Measurements from ENCODE around the gene GMDS.

The GMDS gene

DNA sequence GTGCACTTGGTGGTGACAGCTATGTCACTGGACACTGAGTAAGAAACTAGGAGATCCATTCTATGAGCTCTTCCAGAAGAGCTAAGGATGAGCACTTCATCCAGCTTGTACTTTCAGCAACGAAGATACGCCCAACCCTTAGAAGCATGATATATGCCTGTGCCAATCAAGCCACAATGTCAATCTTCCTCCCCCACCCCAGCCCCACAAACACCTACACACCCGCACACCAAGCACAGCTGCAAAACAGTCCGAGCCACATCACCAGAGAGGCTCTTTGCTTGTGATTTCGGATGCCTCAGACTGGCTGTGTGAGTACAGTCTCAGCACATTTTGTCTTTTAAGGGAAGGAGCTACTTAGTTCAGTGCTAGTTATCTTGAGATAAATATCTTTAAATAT lies 375.2 kb downstream of the GMDS start:
- DNase-seq (ENCODE audit: low spot score) = no peak
- TF ChIP-seq, protein P1, sequence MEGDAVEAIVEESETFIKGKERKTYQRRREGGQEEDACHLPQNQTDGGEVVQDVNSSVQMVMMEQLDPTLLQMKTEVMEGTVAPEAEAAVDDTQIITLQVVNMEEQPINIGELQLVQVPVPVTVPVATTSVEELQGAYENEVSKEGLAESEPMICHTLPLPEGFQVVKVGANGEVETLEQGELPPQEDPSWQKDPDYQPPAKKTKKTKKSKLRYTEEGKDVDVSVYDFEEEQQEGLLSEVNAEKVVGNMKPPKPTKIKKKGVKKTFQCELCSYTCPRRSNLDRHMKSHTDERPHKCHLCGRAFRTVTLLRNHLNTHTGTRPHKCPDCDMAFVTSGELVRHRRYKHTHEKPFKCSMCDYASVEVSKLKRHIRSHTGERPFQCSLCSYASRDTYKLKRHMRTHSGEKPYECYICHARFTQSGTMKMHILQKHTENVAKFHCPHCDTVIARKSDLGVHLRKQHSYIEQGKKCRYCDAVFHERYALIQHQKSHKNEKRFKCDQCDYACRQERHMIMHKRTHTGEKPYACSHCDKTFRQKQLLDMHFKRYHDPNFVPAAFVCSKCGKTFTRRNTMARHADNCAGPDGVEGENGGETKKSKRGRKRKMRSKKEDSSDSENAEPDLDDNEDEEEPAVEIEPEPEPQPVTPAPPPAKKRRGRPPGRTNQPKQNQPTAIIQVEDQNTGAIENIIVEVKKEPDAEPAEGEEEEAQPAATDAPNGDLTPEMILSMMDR (IDR thresholded peaks at IDR 0.05; ENCODE audit: extremely low read depth, missing control alignments) = no peak

DNA sequence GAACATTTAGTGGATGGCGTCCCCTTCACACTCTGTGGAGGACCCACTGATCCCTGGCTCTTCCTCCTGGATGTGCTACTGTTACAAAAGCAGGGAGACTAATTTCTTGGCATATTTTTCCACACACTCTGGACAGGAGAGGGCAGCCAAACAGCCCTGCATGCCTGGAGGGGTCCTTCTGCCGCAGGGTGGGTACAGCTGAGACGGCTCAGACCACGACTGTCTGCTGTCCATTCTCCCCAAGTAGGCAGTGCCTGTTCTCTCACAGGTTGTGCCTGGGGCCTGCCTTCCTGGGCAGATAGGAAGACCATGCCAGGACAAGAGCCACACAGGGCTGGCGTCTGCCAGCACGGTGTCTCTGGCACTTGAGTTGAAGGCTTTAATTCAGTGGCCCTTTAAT lies 375.6 kb downstream of the GMDS start:
- TF ChIP-seq, protein P1 (IDR thresholded peaks at IDR 0.05; ENCODE audit: extremely low read depth, missing control alignments) = no peak

DNA sequence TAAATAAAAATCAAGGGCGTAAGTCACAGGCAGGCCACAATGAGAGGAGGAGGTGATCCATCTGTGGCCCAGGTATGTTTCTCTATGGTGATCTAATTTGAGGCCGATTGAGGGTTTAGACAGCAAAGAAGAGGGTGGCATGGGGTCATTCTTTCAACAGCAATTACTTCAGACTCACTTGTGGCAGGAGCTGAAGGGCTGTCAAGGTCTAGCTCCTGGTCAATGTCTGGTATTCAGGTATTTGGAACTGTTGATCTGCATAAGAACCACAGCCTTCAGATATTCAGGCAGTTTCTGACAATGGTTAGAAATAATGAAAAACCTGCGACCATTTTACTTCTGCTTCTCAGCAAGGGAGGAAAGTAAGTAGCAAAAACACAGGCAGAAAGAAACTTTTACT lies 376.1 kb downstream of the GMDS start:
- TF ChIP-seq, protein P1 (IDR thresholded peaks at IDR 0.05; ENCODE audit: extremely low read depth, missing control alignments) = no peak
- no peak for DNase-seq (ENCODE audit: low spot score)

More for the DNA sequence above, 375.6 kb downstream of the GMDS start:
- no peak for DNase-seq (ENCODE audit: low spot score)

DNA sequence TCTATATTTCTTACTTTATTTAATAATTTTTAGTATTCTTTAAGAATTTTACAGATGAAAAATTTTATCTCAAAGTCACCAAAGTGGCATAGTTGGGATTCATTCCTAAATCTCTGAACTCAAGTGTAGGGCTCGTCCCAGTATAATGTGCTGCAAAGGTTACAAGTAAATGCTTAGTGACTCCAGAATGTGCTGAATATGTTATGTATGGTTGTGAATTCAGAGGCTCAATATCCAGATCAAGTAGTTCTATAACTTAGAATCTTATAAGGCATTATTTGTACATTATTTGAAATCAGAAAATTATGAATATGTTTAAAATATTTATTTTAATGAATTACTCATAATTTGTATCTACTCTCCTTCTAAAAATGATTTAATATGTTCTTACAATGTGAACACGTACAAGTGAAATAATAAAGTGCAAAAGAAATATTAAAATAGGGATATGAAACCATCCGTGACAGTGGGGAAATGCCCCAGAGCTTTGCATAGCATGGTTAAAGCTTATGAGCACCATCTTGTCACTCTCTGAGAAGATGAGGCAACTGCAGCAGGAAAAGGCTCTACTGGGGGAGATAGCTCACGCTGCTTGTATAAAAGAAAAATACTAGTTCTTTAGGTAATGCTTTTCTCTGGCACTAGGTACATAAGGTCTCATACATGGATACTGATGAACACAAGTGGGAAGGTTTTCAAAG lies 376.7 kb downstream of the GMDS start:
- TF ChIP-seq, protein P1 (IDR thresholded peaks at IDR 0.05; ENCODE audit: extremely low read depth, missing control alignments) = no peak
- peak; percentile 58 for DNase-seq (ENCODE audit: low spot score)

DNA sequence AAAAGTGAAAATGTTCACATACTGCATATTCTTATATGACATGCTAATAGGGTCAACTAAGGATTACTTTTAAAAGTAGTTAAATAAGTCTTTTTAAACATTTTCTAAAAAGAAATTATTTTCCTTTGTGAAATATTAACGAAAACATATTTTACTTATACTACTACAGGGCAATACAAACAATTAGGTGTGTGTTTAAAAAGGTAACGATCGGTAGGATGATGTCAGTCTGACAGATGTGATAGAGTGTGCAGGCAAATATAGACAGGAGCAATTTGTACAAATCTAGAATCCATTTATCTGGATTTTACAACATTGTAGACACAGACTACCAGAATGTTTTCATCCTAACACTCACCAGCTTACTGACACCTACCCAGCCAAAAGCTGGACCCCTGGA lies 378.2 kb downstream of the GMDS start:
- TF ChIP-seq, protein P1 (IDR thresholded peaks at IDR 0.05; ENCODE audit: extremely low read depth, missing control alignments) = no peak
- DNase-seq (ENCODE audit: low spot score) = no peak

DNA sequence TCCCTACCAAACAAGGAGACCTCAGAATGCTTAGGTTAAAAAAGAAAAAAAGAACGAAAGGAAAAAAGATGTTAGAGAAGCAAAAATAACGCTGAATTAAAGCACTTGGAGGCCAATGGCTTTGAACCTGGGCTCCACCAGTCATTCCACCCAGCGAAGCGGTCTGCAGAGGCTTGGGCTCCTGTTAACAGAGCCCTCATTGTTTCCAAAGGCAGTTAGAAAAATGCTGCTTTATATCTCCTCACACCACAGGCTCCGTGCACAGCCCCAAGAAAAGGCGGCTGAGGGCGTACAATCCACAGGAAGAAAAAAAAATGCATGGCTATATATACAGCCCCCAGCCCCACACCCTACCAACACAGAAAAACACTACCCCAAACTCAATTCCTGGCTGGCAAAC lies 379.8 kb downstream of the GMDS start:
- TF ChIP-seq, protein P1 (IDR thresholded peaks at IDR 0.05; ENCODE audit: extremely low read depth, missing control alignments) = no peak
- DNase-seq (ENCODE audit: low spot score) = no peak

DNA sequence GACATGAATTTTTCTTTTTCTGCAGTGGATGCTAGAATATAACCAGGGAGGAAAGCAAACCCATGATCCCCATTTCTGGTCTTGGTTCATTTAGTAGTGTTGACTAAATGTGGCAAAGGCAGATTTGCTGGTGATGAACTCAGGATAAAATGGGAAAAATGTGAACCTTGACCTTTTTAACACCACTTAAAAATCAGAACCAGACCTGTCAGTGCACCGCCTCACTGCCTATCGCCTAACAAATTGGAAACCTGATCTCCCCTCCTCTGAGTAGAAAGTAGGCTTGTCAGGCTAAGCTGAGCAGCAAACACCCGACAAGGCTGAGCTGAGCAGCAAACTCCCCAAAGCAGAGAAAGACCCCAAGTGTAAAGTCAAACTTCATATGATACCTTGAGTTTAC lies 380.9 kb downstream of the GMDS start:
- DNase-seq (ENCODE audit: low spot score) = no peak
- TF ChIP-seq, protein P1 (IDR thresholded peaks at IDR 0.05; ENCODE audit: extremely low read depth, missing control alignments) = no peak

All from GM20000 (cell line).